RWPE2 (cell line): Measurements from ENCODE around the gene ADNP.
A peak's percentile ranks its signal among the peaks of the same experiment; 100 is the strongest.

Experiments used
- ATAC-seq: fragments of 200-7000 bp; cut with Tn5 transposase; 3 replicates; pipeline ENCODE4 v1.9.1; 2021; ENCODE audit warnings: low read depth
- DNase-seq: peaks from one replicate; pipeline ENCODE4 v3.0.0-alpha.2; 2020; ENCODE audit warnings: low spot score
- H3K27ac ChIP-seq: fragments of 450-650 bp; 2 replicates; pipeline ENCODE4 v1.5.1; 2017; ENCODE audit warnings: mild to moderate bottlenecking; ENCODE audit not compliant: poor library complexity, severe bottlenecking
- H3K27me3 ChIP-seq: fragments of 250-450 bp; sonication (Bioruptor Pico); 2 replicates; pipeline ENCODE4 v1.5.1; 2021; ENCODE audit warnings: mild to moderate bottlenecking, moderate library complexity; ENCODE audit not compliant: insufficient read depth, poor library complexity, severe bottlenecking
- H3K36me3 ChIP-seq: fragments of 250-450 bp; sonication (Bioruptor Pico); 2 replicates; pipeline ENCODE4 v1.5.1; 2020; ENCODE audit warnings: low read depth, mild to moderate bottlenecking, moderate library complexity
- H3K4me1 ChIP-seq: fragments of 250-450 bp; sonication (Bioruptor Pico); 2 replicates; pipeline ENCODE4 v1.5.1; 2021; ENCODE audit warnings: mild to moderate bottlenecking, moderate library complexity; ENCODE audit not compliant: insufficient read depth, poor library complexity, severe bottlenecking
- H3K4me3 ChIP-seq: fragments of 250-450 bp; sonication (Bioruptor Pico); 2 replicates; pipeline ENCODE4 v1.5.1; 2021; ENCODE audit warnings: mild to moderate bottlenecking, moderate library complexity; ENCODE audit not compliant: severe bottlenecking
- H3K9me3 ChIP-seq: fragments of 250-450 bp; sonication (Bioruptor Pico); 2 replicates; pipeline ENCODE4 v1.5.1; 2021; ENCODE audit warnings: mild to moderate bottlenecking, moderate library complexity; ENCODE audit not compliant: severe bottlenecking
- CTCF ChIP-seq: fragments of 450-650 bp; IDR thresholded peaks from one replicate; pipeline ENCODE4 v1.5.1; 2017; ENCODE audit warnings: mild to moderate bottlenecking, moderate library complexity; ENCODE audit not compliant: poor library complexity, severe bottlenecking

ADNP gene

GRCh38 chr20:50969912-50970311 is 38.7 kb upstream of the ADNP start:
- Histone ChIP-seq H3K4me1 (no peaks in the 10 kb centered on the region), H3K27ac (no peak overlapping the region), H3K27me3 (no peaks in the 10 kb centered on the region), H3K4me3 (no peak overlapping the region), H3K36me3 (no peaks in the 10 kb centered on the region), H3K9me3 (no peaks in the 10 kb centered on the region)
- TF ChIP-seq CTCF = no peak
- ATAC-seq (no peak), DNase-seq (peak; percentile 72)

GRCh38 chr20:50969435-50969834 is 38.2 kb upstream of the ADNP start:
- ATAC-seq = 0 out of 3 replicates have a peak, but pooled peaks have one; percentile 33
- no peak overlapping the region for H3K4me3 ChIP-seq

GRCh38 chr20:50968289-50968688 is 37.1 kb upstream of the ADNP start:
- Histone ChIP-seq H3K27ac (no peak overlapping the region), H3K27me3 (no peaks in the 10 kb centered on the region), H3K36me3 (no peaks in the 10 kb centered on the region), H3K9me3 (no peaks in the 10 kb centered on the region), H3K4me1 (no peaks in the 10 kb centered on the region), H3K4me3 (no peak overlapping the region)
- ATAC-seq (no peak), DNase-seq (no peak)
- no peak for TF ChIP-seq CTCF

More at GRCh38 chr20:50969435-50969834, 38.2 kb upstream of the ADNP start:
- Histone ChIP-seq H3K36me3 (no peaks in the 10 kb centered on the region), H3K27ac (no peak overlapping the region), H3K27me3 (no peaks in the 10 kb centered on the region), H3K9me3 (no peaks in the 10 kb centered on the region), H3K4me1 (no peaks in the 10 kb centered on the region)
- TF ChIP-seq CTCF = no peak
- peak; percentile 45 for DNase-seq

GRCh38 chr20:50967586-50967985 is 36.3 kb upstream of the ADNP start:
- H3K4me1 ChIP-seq = no peaks in the 10 kb centered on the region
- no peak for ATAC-seq
- H3K4me3 ChIP-seq = no peak overlapping the region
- no peak for TF ChIP-seq CTCF
- H3K27me3 ChIP-seq = no peaks in the 10 kb centered on the region
- H3K27ac ChIP-seq = no peak overlapping the region
- DNase-seq = no peak
- H3K9me3 ChIP-seq = no peaks in the 10 kb centered on the region
- peaks cover under 1% of the 10 kb centered on the region; the same call in 1 of the 2 replicates for H3K36me3 ChIP-seq

- no peak for ATAC-seq
- Histone ChIP-seq H3K9me3 (no peaks in the 10 kb centered on the region), H3K4me3 (peak overlapping the region; percentile 72), H3K27ac (peak overlapping the region; percentile 48), H3K4me1 (peaks cover 38% of the 10 kb centered on the region), H3K36me3 (peaks cover 52% of the 10 kb centered on the region), H3K27me3 (no peaks in the 10 kb centered on the region)
- peak; percentile 0 for TF ChIP-seq CTCF
- DNase-seq = no peak
Measured at GRCh38 chr20:50959543-50960126, 28.4 kb upstream of the ADNP start.
